Pulmonary artery endothelial cell (primary cell): ENCODE measurements around the gene PTPRN2. TPM values are rescaled to one million over a fixed set of nuclear protein-coding genes. Genes with fewer than 3 reads are reported as not detected.
"Not testable (repeated sequence)": the region's sequence is repeated elsewhere in the genome, so short reads cannot be mapped to it uniquely, and the experiment has no call there.

Experiments
- DNase-seq: peaks from one replicate; pipeline ENCODE4 v3.0.0-alpha.2; 2011; ENCODE audit warnings: low read depth, low spot score
- total RNA-seq: library from RNA; depleted of rRNA; stranded (reverse); fragments of >200 nt; gene quantifications from 2 replicates; pipeline ENCODE4 v1.2.3, GENCODE V29; 2014

Gene PTPRN2
- total RNA-seq, 1 donor from 2014 or later, result 0.53 TPM

GRCh38 chr7:158354861-158355260 lies 232.8 kb downstream of the PTPRN2 start:
- no peak for DNase-seq

DNA sequence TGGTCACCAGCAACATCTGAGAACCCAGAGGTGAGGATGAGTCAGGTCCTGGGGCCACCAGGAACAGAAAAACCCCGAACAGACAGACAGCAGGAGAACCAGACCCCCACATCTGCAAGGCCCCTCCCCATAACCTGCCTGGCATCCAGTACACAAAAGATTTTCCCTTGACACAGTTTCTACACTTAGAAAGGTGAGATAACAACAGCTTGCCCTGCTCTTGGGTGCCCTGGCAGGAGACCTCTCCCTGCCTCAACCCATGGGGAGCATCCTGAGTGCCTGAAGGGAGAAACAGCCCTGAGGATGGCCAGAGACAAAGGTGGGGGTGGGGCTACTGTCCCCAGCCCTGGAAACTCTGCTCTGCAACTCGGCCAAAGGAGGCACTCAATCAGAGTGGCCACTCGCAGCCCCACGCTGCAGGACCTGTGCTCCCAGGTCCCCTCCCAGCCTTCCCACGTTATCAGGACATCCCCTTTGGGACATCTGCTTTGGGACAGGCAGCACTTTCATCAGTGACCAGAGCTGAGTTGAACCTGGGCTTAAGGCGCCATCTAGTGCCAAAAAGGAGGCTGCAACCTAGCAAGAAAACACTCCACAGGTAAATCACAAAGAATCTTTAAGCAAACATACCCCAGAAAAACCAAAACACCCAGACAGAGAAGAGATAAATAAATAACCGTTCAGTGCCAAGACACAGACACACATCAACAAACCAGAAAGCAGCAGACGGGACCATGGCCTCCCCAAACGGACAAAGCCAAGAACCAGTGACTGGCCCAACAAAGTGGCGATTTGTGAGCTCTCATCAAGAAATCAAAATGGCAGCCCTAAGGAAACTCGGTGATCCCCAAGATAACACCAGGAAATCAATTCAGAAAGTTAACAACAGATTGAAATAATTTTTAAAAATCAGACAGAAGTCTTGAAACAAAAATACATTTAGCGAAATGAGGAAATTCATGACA lies 233.7 kb downstream of the PTPRN2 start:
- no peak for DNase-seq

DNA sequence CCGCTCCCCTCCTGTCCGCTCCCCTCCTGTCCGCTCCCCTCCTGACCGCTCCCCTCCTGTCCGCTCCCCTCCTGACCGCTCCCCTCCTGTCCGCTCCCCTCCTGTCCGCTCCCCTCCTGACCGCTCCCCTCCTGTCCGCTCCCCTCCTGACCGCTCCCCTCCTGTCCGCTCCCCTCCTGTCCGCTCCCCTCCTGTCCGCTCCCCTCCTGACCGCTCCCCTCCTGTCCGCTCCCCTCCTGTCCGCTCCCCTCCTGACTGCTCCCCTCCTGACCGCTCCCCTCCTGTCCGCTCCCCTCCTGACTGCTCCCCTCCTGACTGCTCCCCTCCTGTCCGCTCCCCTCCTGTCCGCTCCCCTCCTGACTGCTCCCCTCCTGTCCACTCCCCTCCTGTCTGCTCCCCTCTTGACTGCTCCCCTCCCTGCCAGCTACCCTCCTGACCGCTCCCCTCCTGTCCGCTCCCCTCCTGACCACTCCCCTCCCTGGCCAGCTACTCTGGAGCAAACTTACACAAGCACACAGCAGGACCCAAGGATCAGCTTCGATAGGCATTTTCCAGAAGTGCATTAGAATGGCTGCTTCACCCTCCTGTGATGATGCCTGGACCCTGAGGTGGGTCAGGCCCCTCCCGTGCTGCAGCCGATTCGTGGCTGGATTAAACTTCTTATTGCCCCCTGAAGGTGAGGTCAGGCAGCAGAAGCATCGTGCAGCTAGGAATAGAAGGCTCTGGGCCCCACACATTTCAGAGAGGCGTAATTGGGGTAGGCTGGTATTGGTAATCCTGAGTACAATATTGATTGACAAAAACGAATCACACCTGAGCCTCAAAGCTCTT lies 235.5 kb downstream of the PTPRN2 start:
- not testable (repeated sequence) for DNase-seq

DNA sequence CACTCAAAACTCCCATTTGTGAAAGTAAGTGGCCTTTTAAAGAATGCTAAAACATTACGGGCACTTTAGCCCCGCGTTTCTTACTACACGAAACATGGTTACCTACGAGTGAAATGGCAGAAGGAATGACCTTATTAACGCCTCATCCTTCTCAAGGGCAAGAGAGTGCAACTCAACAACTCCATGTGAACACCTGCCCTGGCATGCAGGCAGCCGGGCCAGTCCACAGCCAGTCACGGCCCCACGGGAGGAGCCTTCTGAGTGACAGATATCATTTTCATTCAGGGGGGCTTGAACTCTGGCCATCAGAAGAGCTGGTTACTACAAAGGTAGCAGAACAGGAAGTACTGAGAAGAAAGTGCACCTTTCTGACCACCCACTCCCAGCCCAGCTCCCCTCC lies 236.1 kb downstream of the PTPRN2 start:
- no peak for DNase-seq

- no peak for DNase-seq
These were observed 236.6 kb downstream of the PTPRN2 start for GRCh38 chr7:158351051-158351450.

DNA sequence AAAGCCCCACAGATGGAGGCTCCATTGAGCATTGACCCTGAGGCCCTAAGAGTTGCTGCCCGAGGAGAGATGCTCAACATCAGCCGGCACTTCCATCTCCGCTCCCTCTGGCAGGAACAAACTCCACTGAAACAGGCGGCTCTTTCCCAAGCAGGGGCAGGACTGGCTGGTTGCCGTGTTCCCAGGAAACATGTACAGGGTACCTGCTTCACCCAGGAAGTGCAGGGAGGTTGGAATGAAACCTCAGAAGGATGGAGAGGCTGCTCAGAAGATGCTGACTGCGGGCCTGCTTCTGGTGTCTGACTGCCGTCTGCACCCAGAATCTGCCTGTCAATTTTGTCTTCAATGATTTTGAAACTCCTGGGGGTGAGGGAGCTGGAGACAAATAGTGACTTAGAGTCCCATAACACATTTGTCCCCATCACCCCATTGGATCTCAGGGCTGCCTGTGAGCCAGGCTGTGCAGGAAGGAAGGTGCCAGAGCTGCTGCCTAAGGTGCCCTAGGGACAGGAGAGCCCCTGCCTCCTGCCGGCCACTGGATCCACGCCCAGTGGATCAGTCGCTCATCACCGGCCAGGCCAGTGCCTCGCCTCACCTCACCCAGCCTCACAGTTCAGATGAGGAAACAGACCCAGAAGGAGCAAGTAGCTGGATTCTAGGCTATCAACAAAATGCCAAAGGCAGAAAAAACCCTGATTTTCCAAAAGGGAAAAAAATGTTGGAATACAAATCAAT lies 237.3 kb downstream of the PTPRN2 start:
- no peak for DNase-seq

- DNase-seq, result no peak
These were observed 239.2 kb downstream of the PTPRN2 start for GRCh38 chr7:158348446-158348845.

GRCh38 chr7:158348039-158348438 lies 239.6 kb downstream of the PTPRN2 start:
- DNase-seq, result not testable (repeated sequence)

DNA sequence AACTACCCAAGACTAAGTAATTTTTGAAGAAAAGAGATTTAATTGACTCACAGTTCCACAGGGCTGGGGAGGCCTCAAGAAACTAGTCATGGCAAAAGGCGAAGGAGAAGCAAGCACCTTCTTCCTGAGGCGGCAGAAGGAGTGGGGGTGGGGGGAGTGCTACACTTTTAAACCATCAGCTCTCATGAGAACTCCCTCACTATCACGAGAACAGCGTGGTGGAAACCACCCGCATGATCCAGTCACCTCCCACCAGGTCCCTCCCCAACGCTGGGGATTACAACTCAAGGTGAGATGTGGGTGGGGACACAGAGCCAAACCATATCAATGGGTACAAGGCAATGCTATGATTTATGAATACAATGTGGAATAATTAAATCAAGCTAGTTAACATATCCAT lies 241.9 kb downstream of the PTPRN2 start:
- DNase-seq, result no peak

DNA sequence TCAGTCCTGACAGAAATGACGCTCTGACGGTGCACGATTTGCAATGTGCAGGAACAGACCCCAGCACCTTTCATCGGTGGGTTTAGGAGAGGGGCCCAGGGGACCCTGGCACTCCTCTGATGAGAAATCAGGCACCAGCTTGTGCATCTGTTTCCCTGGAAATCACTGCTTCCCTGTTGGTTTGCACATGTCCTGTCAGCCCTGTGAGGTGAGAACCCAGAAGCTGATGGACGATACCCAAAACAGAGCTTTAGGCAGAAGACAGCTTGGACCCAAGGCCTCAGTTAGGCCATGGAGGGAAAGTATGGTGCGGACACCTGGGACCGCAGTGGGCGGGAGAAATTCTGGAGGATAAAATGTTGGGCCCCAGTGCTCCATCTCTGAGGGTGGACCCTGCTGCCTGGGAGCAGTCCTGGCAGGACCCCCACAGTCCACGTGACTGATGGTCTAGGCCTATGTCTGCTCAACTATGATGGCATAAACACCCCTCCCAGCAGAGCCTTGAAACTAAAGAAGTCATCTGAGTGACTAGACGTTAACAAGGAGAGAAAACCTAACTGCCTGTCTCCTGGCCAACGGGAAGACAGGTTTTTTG lies 242.8 kb downstream of the PTPRN2 start:
- no peak for DNase-seq

DNA sequence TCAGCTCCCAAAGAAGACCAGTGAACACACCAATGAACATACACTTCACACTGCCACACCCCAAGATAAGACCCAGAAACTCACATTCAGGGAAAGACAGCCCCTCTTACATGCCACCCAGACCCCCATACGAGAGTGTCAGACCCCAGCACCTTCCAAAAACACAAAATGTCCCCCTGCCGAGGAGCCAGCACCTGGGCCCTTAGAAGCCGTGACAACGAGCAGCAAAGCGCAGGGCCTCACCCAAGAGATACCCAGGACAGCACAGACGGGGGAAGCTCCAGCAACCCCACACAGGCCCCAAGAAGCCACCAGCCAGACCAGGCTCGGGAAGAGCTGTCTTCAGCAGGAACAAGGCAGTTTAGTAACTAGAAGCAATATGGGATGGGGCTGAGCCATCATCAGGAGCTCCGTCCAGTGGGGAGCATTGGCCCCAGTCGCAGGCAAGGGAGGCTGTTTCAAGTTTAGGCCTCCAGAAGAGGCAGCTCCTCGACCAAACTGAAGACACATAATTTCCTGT lies 243.6 kb downstream of the PTPRN2 start:
- no peak for DNase-seq

DNA sequence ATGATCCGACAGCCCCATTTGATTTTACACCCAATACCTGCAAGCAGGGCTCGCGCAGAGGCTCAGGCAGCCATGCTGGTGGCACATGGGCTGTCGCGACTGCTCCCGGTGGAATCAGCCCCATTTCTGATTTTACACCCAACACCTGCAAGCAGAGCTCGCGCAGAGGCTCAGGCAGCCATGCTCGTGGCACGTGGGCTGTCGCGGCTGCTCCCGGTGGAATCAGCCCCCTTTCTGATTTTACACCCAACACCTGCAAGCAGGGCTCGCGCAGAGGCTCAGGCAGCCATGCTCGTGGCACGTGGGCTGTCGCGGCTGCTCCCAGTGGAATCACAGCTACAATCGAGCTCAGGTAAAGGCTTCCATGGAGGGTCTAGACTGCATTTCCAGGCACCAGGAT lies 244.1 kb downstream of the PTPRN2 start:
- DNase-seq, result no peak

DNA sequence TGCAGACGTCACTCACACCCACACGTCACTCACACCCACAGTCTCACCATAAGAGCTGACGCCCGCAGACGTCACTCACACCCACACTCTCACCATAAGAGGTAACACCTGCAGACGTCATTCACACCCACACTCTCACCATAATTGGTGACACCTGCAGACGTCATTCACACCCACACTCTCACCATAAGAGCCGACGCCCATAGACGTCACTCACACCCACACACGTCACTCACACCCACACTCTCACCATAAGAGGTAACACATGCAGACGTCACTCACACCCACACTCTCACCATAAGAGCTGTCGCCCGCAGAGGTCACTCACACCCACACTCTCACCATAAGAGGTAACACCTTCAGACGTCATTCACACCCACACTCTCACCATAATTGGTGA lies 246.5 kb downstream of the PTPRN2 start:
- not testable (repeated sequence) for DNase-seq

DNA sequence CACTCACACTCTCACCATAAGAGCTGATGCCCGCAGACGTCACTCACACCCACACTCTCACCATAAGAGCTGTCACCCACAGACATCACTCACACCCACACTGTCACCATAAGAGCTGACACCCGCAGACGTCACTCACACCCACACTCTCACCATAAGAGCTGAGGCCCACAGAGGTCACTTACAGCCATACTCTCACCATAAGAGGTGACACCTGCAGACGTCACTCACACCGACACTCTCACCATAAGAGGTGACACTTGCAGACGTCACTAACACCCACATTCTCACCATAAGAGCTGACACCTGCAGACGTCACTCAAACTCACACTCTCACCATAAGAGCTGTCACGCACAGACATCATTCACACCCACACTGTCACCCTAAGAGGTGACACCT lies 250.7 kb downstream of the PTPRN2 start:
- not testable (repeated sequence) for DNase-seq

DNA sequence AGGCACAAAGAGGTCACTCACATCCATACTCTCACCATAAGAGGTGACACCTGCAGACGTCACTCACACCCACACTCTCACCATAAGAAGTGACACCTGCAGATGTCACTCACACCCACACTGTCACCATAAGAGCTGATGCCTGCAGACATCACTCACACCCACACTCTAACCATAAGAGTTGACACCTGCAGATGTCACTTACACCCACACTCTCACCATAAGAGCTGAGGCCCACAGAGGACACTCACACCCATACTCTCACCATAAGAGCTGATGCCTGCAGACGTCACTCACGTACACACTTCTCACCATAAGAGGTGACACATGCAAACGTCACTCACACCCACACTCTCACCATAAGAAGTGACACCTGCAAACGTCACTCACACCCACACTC lies 255.1 kb downstream of the PTPRN2 start:
- DNase-seq, result not testable (repeated sequence)

DNA sequence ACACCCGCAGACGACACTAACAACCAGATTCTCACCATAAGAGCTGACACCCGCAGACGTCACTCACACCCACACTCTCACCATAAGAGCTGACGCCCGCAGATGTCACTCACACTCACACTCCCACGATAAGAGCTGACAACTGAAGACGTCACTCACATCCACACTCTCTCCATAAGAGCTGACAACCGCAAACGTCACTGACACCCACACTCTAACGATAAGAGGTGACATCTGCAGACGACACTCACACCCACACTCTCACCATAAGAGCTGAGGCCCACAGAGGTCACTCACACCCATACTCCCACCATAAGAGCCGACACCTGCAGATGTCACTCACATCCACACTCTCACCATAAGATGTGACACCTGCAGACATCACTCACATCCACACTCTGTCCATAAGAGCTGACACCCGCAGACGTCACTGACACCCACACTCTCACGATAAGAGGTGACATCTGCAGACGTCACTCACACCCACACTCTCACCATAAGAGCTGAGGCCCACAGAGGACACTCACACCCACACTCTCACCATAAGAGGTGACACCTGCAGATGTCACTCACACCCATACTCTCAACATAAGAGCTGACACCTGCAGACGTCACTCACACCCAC lies 255.7 kb downstream of the PTPRN2 start:
- not testable (repeated sequence) for DNase-seq

DNA sequence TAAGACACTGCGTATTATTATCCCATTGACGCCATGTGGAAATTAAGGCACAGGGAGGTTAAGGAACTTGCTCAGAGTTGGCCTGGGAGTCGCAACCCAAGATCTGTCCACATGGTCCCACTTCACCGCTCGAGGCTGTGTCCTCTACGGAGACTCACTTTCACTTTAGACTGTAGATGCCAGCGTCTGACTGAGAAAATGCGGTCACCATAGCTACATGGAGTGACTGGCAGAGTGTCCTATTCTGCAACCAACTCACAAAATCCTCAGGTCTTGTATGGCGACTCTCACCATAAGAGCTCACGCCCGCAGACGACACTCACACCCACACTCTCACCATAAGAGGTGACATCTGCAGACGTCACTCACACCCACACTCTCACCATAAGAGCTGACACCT lies 257.9 kb downstream of the PTPRN2 start:
- DNase-seq, result no peak

DNA sequence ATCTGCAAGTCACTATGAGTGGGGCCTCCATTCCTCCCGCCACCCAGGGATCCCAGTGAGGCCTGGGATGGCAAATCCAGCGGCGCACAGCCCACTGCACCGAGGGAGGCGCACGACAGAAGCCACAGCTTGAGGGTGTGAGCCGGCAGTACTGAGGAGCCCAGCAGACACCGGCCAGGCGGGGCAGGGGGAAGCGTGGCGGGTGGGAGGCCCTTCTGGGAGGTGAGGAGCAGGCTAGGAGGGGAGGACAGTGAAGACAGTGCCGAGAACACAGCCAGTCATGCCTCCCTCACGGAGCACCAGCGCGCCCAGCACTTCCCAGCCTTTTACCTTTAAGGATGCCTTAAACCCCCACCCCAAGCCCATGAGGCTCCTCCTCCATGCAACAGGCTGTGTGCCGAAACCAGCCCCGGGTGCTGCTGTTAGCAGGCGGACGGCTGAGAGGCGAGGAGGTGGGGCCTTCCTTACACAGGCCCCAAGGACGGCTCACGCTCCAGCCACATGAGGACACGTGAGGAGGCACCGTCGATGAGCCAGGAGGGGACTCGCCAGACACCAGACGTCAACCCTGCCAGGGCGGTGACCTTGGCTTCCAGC lies 258.5 kb downstream of the PTPRN2 start:
- no peak for DNase-seq

- no peak for DNase-seq
These were observed 259.1 kb downstream of the PTPRN2 start for GRCh38 chr7:158328376-158329013.
